Midbrain (tissue), 1 donor: ENCODE data around the gene UPF1.
"Not testable (repeated sequence)": the region's sequence is repeated elsewhere in the genome, so short reads cannot be mapped to it uniquely, and the experiment has no call there.

Source experiments
- DNase-seq: peaks from one replicate; lab custom pipeline; 2025; lab: John Stamatoyannopoulos, UW

UPF1 gene

DNA sequence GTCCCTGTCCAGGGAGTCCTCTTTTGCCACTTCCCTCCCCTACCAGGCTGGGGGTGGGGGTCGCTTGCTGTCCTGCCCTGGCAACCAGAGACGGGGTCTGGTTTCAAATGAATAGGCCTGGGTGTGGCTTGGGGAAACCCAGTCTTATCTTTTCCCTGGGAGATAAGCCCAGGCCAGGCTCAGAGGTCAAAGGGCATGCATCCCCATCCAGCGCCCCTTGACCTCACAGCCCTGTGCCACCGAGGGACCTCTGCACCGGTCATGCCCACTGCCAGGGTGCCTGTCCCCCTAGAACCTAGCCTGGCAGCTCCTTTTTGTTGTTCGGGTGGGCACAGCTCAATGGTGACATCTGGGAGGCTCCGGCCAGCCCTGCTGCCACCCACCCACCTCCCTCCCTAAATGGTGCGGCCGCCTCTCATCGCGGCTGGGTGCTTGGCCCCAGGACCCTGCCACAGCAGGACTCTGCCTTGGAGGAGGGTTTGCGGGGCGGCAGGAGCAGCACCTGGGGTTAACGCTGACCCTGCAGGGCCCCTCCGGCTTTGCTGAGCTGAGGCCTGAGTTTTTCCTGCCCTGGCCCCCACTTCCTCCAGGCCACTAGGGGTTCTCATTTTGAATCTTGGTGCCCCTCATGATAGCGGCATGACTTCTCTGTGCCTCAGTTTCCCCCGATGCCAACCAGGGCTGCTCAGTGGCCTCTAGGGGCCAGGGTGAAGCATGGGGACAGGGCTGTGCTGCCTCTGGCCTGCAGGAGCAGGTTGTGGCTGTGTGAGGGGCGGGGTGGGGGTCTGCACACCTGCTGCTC, 67.0 kb downstream of the UPF1 start:
- no peak for DNase-seq

- DNase-seq = no peak
These were observed 68.1 kb downstream of the UPF1 start for GRCh38 chr19:18899624-18900560.

DNA sequence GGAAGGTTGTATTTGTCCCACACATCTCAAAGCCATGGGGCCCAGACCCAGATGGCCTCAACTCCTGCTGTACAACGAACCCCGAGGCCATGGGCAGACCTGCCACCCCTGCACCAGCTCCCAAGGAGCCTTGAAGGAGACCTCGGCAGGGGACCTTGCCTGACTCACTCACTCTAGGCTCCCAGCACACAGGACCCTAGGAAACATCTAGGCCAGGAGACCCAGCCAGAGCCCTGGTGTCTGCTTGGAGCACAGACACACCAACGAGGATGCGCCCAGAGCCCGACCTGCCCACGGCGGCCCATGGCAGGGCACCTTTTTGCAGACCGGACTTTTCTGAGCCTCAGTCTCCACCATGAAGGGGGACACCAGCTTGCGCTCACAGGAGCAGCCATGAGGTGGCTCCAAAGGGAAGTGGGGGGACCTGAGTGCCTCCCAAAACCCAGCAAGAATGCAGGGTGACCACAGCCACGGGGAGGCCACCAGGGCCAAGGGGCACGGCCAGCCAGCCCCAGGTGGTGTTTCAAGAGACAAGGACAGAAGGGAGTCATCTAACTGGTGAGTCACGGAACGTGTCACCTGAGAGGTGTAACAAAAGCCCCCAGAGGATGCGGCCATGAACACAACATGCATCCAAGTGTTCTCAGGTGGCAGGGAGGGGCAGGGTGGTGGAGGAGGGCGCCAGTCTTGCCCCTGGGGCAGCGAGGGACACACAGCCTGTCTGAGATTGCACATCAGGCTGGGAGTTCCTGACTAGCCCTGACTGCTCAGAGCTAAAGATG, 69.1 kb downstream of the UPF1 start:
- DNase-seq = no peak

DNA sequence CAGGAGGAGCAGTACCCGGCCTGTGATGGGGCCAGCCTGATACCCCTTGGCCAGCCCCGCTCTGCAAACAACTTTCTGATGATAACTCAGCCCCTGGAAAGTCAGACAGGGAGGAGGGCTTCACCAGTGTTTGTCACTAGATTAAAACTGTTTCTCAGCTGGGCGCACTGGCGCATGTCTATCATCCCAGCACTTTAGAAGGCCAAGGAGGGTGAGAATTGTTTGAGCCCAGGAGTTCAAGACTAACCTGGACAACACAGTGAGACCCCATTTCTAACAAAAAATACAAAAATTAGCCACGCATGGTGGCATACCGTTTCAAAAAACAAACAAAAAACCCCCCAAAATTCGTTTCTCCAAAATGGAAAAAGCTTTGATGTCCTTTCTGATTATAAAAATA, 69.7 kb downstream of the UPF1 start:
- DNase-seq = no peak

DNA sequence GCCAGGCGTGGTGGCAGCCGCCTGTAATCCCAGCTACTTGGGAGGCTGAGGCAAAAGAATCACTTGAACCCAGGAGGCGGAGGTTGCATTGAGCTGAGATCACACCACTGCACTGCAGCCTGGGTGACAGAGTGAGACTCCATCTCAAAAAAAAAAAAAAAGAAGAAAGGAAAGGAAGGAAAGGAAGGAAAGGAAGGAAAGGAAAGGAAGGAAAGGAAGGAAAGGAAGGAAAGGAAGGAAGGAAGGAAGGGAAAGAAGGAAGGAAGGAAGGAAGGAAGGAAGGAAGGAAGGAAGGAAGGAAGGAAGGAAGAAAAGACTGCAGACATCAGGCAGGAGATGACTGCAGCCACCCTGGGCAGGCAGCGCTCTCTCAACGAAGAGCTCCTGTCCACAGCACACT, 70.8 kb downstream of the UPF1 start:
- DNase-seq = not testable (repeated sequence)

DNA sequence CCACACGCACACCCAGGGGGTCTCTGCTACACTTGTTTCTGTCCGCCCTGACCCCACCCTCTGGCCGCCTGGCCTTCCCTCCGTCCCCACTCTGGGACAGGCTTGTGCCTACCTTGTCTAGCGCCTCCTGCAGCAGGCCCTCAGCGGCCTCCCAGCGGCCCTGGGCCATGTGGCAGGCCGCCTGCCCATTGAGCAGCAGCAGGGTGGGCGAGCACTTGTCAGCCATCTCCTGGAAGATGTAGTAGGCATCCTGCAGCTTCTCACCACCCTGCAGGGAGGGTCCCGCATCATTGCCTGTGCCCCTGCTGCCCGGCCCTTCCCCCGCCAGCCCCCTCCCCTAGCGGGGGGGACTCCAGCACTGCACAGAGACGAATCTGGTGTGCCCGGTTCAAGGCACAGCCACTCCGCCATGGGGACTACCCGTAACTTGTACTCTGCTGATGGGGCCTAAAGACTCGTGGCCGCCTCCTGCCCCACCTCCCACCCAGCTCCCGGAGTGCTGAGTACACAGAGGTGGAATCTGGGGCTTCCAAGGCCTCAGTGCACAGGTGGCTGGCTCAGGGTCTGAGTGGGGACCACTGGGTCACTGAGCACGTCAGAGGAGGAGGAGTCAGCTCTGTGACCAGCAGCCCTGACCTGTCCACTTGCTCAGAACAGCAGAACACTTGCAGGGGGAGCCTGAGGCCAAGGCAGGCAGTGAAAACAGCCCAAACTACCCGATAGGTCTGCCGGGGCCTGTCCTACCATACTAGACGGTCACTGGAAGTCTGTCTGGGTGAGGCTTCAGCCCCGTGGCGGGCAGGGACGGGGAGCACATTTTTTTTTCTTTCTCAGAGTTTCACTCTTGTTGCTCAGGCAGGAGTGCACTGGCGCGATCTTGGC, 71.6 kb downstream of the UPF1 start:
- DNase-seq = no peak

DNA sequence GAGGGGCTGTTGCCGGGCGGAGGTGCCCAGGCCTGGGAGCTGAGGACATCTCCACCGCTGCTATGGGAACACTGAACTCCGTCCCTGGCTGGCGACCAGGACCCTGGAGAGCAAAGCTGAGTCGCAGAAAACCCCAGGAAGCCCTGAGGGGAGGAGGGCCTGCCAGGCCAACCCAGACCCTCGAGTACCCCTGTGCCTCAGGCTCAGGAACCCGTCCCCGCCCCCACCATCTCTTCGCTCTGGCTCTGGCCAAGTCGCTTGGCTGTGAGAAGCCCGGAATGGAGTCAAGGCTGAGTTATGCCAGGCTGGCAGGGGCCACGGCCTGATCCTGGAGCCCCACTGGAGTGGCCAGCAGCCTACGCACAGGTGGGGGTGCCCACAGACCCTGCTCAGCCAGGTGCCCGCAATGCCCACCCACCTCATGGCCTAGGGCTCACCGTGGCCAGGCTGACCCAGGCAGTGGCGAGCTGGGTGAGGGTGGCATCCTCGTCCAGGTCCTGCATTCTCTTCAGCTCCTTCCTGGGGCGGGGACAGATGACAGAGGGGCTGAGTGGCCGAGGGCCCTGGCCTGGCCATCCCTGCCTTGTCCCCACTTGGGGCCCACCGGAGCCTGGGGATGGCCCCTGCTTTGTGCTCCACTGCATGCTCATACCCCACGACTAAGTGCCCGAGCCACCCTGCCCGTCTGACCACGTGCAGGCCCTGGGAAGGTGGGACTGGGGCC, 72.7 kb downstream of the UPF1 start:
- DNase-seq = peak; percentile 72

- no peak for DNase-seq
These were observed 73.3 kb downstream of the UPF1 start for GRCh38 chr19:18905058-18905456.

- no peak for DNase-seq
These were observed 73.9 kb downstream of the UPF1 start for GRCh38 chr19:18905513-18906236.

- DNase-seq = peak; percentile 87
These were observed 75.1 kb downstream of the UPF1 start for GRCh38 chr19:18906605-18907519.

DNA sequence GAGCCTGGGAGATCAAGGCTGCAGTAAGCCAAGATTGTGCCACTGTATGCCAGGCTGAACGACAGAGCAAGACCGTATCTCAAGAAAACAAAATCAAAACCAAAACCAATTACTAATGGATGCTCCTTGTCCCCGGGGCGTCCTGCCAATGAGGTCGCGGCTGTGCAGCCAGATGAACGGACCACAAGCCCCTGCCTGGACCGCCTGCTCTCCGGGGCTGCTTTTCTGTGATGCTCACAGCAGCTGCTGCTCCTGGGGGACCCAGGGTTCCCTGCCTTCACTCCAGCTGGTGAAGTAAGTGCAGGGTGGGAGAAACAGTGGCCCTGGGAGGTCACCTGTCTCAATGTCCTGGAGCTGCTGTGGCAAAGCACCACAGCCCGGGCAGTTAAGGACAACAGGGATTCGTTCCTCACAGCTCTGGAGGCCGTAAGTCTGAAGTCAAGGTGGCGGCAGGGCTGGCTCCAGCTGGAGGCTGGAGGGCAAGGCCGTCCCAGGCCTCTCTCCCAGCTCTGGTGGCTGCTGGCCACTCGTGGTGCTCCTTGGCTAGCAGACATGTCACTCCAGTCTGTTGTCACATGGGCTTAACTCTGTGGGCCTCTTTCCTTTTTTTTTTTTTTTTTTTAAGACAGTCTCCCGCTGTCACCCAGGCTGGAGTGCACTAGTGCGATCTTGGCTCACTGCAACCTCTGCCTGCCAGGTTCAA, 77.3 kb downstream of the UPF1 start:
- peak; percentile 33 for DNase-seq

DNA sequence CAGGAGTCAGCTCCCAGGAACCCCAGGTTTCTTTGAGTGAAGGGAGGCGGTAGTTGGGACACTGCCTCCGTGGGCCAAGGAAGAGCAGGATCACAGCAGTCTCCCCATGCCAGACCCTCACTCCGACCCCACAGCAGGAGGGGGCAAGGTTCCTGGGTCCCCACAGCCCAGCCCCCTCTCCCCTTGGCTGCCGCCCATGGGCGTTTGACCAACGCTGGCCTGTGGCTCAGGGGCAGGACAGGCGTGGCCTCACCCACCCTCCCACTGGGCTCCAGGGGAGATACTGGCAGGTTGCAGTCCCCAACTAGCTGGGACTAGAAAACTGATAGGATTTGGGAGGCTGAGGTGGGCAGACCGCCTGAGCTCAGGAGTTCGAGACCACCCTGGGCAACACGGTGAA, 78.3 kb downstream of the UPF1 start:
- DNase-seq = no peak

GRCh38 chr19:18910801-18911436, 79.2 kb downstream of the UPF1 start:
- DNase-seq = no peak

DNA sequence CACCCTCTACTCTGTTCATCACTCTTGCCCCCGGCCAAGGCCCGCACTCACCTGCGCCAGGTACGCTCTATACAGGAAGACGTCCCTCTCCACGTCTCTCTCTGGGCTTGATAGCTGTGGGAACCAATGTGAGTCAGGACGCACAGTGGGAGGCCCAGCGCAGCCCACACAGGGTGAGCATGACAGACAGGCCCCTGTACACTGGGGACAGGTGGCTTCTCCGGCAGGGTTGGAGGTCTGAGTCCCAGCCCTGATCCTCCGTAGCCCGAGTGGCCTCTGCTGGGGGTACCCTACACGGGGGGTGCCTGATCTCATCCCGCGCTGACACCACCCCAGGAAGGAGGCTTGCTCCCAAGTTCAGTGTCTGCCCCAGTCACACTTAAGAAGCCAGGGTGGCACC, 81.2 kb downstream of the UPF1 start:
- no peak for DNase-seq

DNA sequence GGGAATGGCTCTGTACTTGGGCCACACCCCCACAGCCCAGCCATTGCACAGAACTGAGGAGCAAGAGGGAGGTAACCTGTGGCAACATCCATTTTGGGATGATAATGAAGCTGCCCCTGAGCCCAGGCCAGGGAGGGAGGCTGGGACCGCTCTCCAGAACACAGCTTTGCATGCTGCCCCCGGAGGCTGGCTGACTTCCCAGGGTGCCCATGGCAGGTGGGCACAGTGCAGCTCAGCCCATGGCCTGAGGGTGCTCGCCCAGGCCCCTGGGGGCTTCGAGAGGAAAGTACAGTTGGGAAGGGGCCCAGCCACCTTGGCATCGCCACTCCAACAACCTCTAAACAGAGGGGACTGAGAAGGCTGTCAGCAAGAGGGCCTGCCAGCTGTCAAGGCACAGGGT, 81.7 kb downstream of the UPF1 start:
- no peak for DNase-seq

- DNase-seq = peak; percentile 81
These were observed 83.9 kb downstream of the UPF1 start for GRCh38 chr19:18915639-18916038.

GRCh38 chr19:18917593-18917992, 85.8 kb downstream of the UPF1 start:
- DNase-seq = not testable (repeated sequence)
